H1 (cell line): ENCODE results near the gene NPR2. TPM values are rescaled to one million over a fixed set of nuclear protein-coding genes. Genes with fewer than 3 reads are reported as not detected.

Source experiments
- CTCF ChIA-PET: fragments of 300-600 bp; sonication (Branson Sonifier 250); formaldehyde crosslinking; loops from one replicate; lab custom pipeline; 2021; ENCODE audit not compliant: partially characterized antibody; lab: Charles Lee
- POLR2A ChIA-PET: fragments of 300-600 bp; sonication (Branson Sonifier 250); formaldehyde crosslinking; loops from one replicate; lab custom pipeline; 2021; ENCODE audit warnings: inconsistent platforms; ENCODE audit not compliant: partially characterized antibody; lab: Charles Lee
- DNase-seq, 2 experiments: peaks; one replicate each; pipeline versions ENCODE4 v3.0.0 to v3.0.0-alpha.2; 2010 to 2022; ENCODE audit warnings: low spot score in 2 of 2, low read depth in 1 of 2, mixed read lengths in 1 of 2
- FAIRE-seq: peaks from 2 replicates; lab custom pipeline; 2011; peaks lifted over from hg19 to GRCh38; lab: Jason Lieb, UNC
- H2AFZ ChIP-seq: 2 replicates; pipeline ENCODE4 v1.8.1; 2012; ENCODE audit warnings: low read length, inconsistent platforms
- H2AK5ac ChIP-seq: 2 replicates; pipeline ENCODE4 v1.6.1; 2013; ENCODE audit warnings: low read depth, low read length
- H2BK120ac ChIP-seq: replicated peaks from 2 replicates; pipeline ENCODE3; 2013; ENCODE audit warnings: low read depth, low read length, inconsistent platforms
- H2BK12ac ChIP-seq: 2 replicates; pipeline ENCODE4 v1.6.1; 2013; ENCODE audit warnings: low read depth, low read length
- H2BK15ac ChIP-seq: 2 replicates; pipeline ENCODE4 v1.6.1; 2013; ENCODE audit warnings: low read length
- H2BK20ac ChIP-seq: 2 replicates; pipeline ENCODE4 v1.6.1; 2013; ENCODE audit warnings: low read length
- H2BK5ac ChIP-seq: 2 replicates; pipeline ENCODE4 v1.6.1; 2013; ENCODE audit warnings: low read depth, low read length
- H3K14ac ChIP-seq: 2 replicates; pipeline ENCODE4 v1.6.1; 2013; ENCODE audit warnings: inconsistent platforms; ENCODE audit not compliant: insufficient read length
- H3K18ac ChIP-seq: 2 replicates; pipeline ENCODE4 v1.6.1; 2013; ENCODE audit warnings: low read length; ENCODE audit errors: extremely low read depth
- H3K23ac ChIP-seq: 2 replicates; pipeline ENCODE4 v1.6.1; 2013; ENCODE audit warnings: inconsistent platforms; ENCODE audit not compliant: insufficient read length
- H3K23me2 ChIP-seq: 2 replicates; pipeline ENCODE4 v1.6.1; 2013; ENCODE audit warnings: low read depth, low read length
- H3K27ac ChIP-seq: 2 replicates; pipeline ENCODE4 v1.6.1; 2011; ENCODE audit warnings: low read depth, low read length, inconsistent platforms
- H3K27me3 ChIP-seq, 4 experiments: replicated peaks in 1 of 4; 1 replicate in 1 of 4; 2 replicates in 3 of 4; pipeline versions ENCODE4 v1.6.1 to v1.8.1; 2011 to 2013; ENCODE audit warnings: low read length in 3 of 4, mild to moderate bottlenecking in 3 of 4, inconsistent platforms in 2 of 4, mixed read lengths in 2 of 4, moderate library complexity in 1 of 4; ENCODE audit not compliant: control insufficient read depth in 3 of 4, insufficient read depth in 3 of 4; ENCODE audit errors: extremely low read depth in 1 of 4
- H3K36me3 ChIP-seq, 4 experiments: 2 replicates each; pipeline versions ENCODE4 v1.6.1 to v1.8.1; 2011 to 2013; ENCODE audit warnings: mild to moderate bottlenecking in 4 of 4, low read length in 3 of 4, moderate library complexity in 2 of 4, control low read depth in 1 of 4, inconsistent platforms in 1 of 4; ENCODE audit not compliant: insufficient read depth in 4 of 4, control insufficient read depth in 2 of 4
- H3K4ac ChIP-seq: replicated peaks from 2 replicates; pipeline ENCODE3; 2013; ENCODE audit warnings: low read length, low read depth, mixed read lengths, inconsistent platforms; ENCODE audit not compliant: insufficient read length
- H3K4me1 ChIP-seq, 4 experiments: replicated peaks in 1 of 4; 1 replicate in 1 of 4; 2 replicates in 3 of 4; pipeline versions ENCODE4 v1.6.1 to v1.8.1; 2011 to 2013; ENCODE audit warnings: low read length in 3 of 4, inconsistent platforms in 2 of 4, mixed read lengths in 1 of 4; ENCODE audit not compliant: insufficient read depth in 4 of 4, control insufficient read depth in 3 of 4
- H3K4me2 ChIP-seq, 2 experiments: 2 replicates each; pipeline versions ENCODE4 v1.6.1 to v1.8.1; 2011 to 2013; ENCODE audit warnings: low read depth in 2 of 2, low read length in 2 of 2, control low read depth in 1 of 2, inconsistent platforms in 1 of 2, mild to moderate bottlenecking in 1 of 2; ENCODE audit not compliant: insufficient read depth in 1 of 2
- H3K4me3 ChIP-seq, 4 experiments: fragments of 200-600, 300-600 bp in 1 of 4; sonication (generic), shearing (Covaris generic), sonication (Bioruptor Twin) in 1 of 4; 2 replicates each; pipeline versions ENCODE4 v1.5.1 to v1.8.1; 2011 to 2016; ENCODE audit warnings: low read length in 4 of 4, low read depth in 3 of 4, control low read depth in 2 of 4, inconsistent platforms in 2 of 4, mild to moderate bottlenecking in 2 of 4, mixed read lengths in 1 of 4, moderate library complexity in 1 of 4; ENCODE audit not compliant: insufficient read depth in 2 of 4; ENCODE audit errors: extremely low read depth in 1 of 4
- H3K56ac ChIP-seq: replicated peaks from 2 replicates; pipeline ENCODE3; 2013; ENCODE audit warnings: low read depth, mild to moderate bottlenecking, mixed read lengths, low read length, inconsistent platforms; ENCODE audit not compliant: insufficient read length
- H3K79me1 ChIP-seq: 2 replicates; pipeline ENCODE4 v1.6.1; 2013; ENCODE audit warnings: low read depth, low read length, control low read depth
- H3K79me2 ChIP-seq, 2 experiments: 2 replicates each; pipeline versions ENCODE4 v1.6.1 to v1.8.1; 2012 to 2013; ENCODE audit warnings: low read length in 2 of 2, mild to moderate bottlenecking in 2 of 2, inconsistent platforms in 1 of 2; ENCODE audit not compliant: insufficient read depth in 2 of 2, control insufficient read depth in 1 of 2
- H3K9ac ChIP-seq, 4 experiments: replicated peaks in 1 of 4; 1 replicate in 1 of 4; 2 replicates in 3 of 4; pipeline versions ENCODE4 v1.6.1 to v1.8.1; 2011 to 2013; ENCODE audit warnings: low read depth in 3 of 4, low read length in 3 of 4, control low read depth in 2 of 4, mild to moderate bottlenecking in 2 of 4, moderate library complexity in 2 of 4, inconsistent platforms in 1 of 4; ENCODE audit errors: extremely low read depth in 1 of 4
- H3K9me3 ChIP-seq, 2 experiments: 2 replicates each; pipeline versions ENCODE4 v1.6.1 to v1.8.1; 2012 to 2013; ENCODE audit warnings: mild to moderate bottlenecking in 2 of 2, moderate library complexity in 2 of 2, control low read depth in 1 of 2, inconsistent platforms in 1 of 2, low read depth in 1 of 2, low read length in 1 of 2, mixed read lengths in 1 of 2; ENCODE audit not compliant: insufficient read depth in 2 of 2
- H4K20me1 ChIP-seq, 2 experiments: replicated peaks in 1 of 2; 2 replicates each; pipeline versions ENCODE3 to v1.8.1; 2011 to 2013; ENCODE audit warnings: inconsistent platforms in 2 of 2, low read length in 2 of 2, mild to moderate bottlenecking in 1 of 2; ENCODE audit not compliant: insufficient read depth in 2 of 2, control insufficient read depth in 1 of 2
- H4K5ac ChIP-seq: 2 replicates; pipeline ENCODE4 v1.6.1; 2013; ENCODE audit warnings: low read length, low read depth, mixed read lengths, inconsistent platforms; ENCODE audit not compliant: insufficient read length
- H4K8ac ChIP-seq: 2 replicates; pipeline ENCODE4 v1.8.0; 2013; ENCODE audit warnings: mild to moderate bottlenecking, moderate library complexity, low read length, inconsistent platforms; ENCODE audit not compliant: insufficient read depth; ENCODE audit errors: extremely low read depth
- H4K91ac ChIP-seq: replicated peaks from 2 replicates; pipeline ENCODE3; 2013; ENCODE audit warnings: low read length, mixed read lengths, inconsistent platforms; ENCODE audit not compliant: insufficient read length
- KDM1A ChIP-seq: fragments of 200-600, 300-600 bp; sonication (generic); IDR thresholded peaks from 2 replicates; pipeline ENCODE4 v1.7.1; 2016; ENCODE audit warnings: mild to moderate bottlenecking, low read length, borderline replicate concordance
- MAFK ChIP-seq: IDR thresholded peaks from 2 replicates; pipeline ENCODE4 v1.6.1; 2012; ENCODE audit warnings: low read depth, mild to moderate bottlenecking, improper control_type of control experiment, low read length
- RAD21 ChIP-seq, 2 experiments: IDR thresholded peaks in 1 of 2; conservative IDR thresholded peaks in 1 of 2; 2 replicates each; pipeline ENCODE4 v1.6.1; 2011; ENCODE audit warnings: low read depth in 2 of 2, low read length in 2 of 2, improper control_type of control experiment in 1 of 2, inconsistent platforms in 1 of 2, mild to moderate bottlenecking in 1 of 2, moderate library complexity in 1 of 2
- WGBS, 2 experiments: shearing (Covaris generic) in 1 of 2; methylation state at CpG; one replicate each; pipeline versions ENCODE4 v1.1.6 to v1.1.7; 2013 to 2015; ENCODE audit warnings: low lambda C conversion rate in 2 of 2, mixed read lengths in 2 of 2, inconsistent platforms in 1 of 2, low coverage in 1 of 2, missing lambda C conversion rate in 1 of 2; ENCODE audit not compliant: insufficient replicate concordance in 2 of 2, insufficient coverage in 1 of 2, insufficient read length in 1 of 2; ENCODE audit errors: extremely low coverage in 1 of 2, missing lambda C conversion rate in 1 of 2; 5-methylcytosine and 5-hydroxymethylcytosine counted together
- polyA plus RNA-seq, 7 experiments: library from polyadenylated mRNA; depleted of rRNA in 3 of 7; stranded (reverse) in 5 of 7; unstranded in 2 of 7; fragments of >200 nt in 5 of 7; fragments of 200-250 nt in 2 of 7; gene quantifications; 1 replicate in 5 of 7; 2 replicates in 1 of 7; 4 replicates in 1 of 7; pipeline versions ENCODE4 v1.2.1 to v1.2.3, GENCODE V29; 2011 to 2013; ENCODE audit warnings: missing spikeins in 2 of 7, mixed read lengths in 2 of 7
- total RNA-seq: library from RNA; stranded (reverse); fragmentation: NEBNext Ultra II Directional; extraction: Animal tissue kit (Norgen Biotek cat#: 25700); gene quantifications from 2 replicates; pipeline ENCODE4 v1.2.1, GENCODE V29; 2021

The NPR2 gene
- total and polyA plus RNA-seq, 2 of the 8 experiments (the other 6 are each of a cell fraction or from before 2014, with no cell fraction given): 11.0 to 17.0 TPM

DNA sequence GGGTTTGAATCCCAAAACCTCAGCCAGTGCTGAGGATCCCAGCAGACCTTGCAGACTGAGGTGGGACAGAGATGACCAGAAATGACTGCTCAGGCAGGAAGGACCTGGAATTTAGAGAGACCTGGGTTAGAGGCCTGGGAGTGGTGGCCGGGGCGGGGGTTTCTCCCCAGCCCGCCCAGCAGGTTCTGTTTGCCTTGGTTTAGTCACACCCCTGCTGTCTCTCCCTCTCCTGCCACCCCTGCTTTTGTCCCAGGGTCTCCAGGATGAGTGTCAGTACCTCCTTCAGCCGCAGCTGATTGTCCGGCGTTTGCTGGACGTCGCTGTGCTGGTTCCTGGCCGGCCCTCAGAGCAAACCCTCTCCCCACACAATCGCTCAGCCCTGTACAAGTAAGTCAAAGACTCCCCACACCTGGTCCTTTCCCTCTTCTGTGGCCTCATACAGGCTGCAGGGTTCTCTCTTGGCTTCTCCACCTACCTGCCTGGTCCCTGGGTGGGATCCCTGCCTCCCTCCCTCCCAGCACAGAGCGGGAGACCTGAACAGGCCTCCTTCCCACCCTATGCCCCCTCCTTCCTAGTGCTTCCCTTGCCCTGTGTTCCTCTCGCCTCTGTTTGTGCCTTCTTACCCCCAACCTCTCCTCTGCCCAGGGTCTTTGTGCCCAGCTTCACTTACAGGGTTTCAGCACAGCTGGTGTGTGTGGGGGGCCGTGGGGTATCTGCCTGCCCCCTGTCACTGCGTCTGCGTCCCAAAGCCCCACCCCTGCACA, 49.7 kb downstream of the NPR2 start:
- H3K9ac ChIP-seq: no peak overlapping the region
- no peak overlapping the region for H2BK15ac ChIP-seq
- no peak overlapping the region for H3K23ac ChIP-seq
- no peaks in the 10 kb centered on the region for H3K79me1 ChIP-seq
- POLR2A ChIA-PET: interaction anchor here (1.4 kb wide), 2 partner anchors 9 to 17 kb away, joined by 3 to 9 read pairs; no protein-coding TSS in a partner anchor
- no peak overlapping the region for H2BK120ac ChIP-seq
- no peaks in the 10 kb centered on the region for H4K20me1 ChIP-seq
- FAIRE-seq (no peak), DNase-seq (no peak)
- no peak overlapping the region for H4K5ac ChIP-seq
- TF ChIP-seq MAFK (no peak), RAD21 (IDR thresholded peaks at IDR 0.05 in 1 of 2, conservative IDR thresholded peaks at IDR 0.05 in 1 of 2; ENCODE audit: low read depth in 2 of 2, low read length in 2 of 2) (no peak), KDM1A (no peak)
- 93% methylated on average over 15 of the region's 15 CpGs; no CpG with 5 or more reads in 1 of the 2 experiments for WGBS, 2 experiments
- H3K4ac ChIP-seq: no peak overlapping the region
- H2AK5ac ChIP-seq: no peak overlapping the region; the same call in 1 of the 2 replicates
- CTCF ChIA-PET: interaction anchor here (0.8 to 16.5 kb wide), 6 partner anchors 10 to 183 kb away, joined by 3 to 172 read pairs (median 10); partner anchors contain the start of genes FAM221B and TMEM8B
- no peak overlapping the region for H3K4me3 ChIP-seq
- H2BK20ac ChIP-seq: no peak overlapping the region
- no peaks in the 10 kb centered on the region for H3K9me3 ChIP-seq
- H3K79me2 ChIP-seq: no peaks in the 10 kb centered on the region
- H3K36me3 ChIP-seq: no peaks in the 10 kb centered on the region
- H3K4me2 ChIP-seq: no peak overlapping the region
- H3K27ac ChIP-seq: no peak overlapping the region
- H2AFZ ChIP-seq: no peak overlapping the region
- H2BK5ac ChIP-seq: no peak overlapping the region
- peaks cover 9 to 21% (median 11%) of the 10 kb centered on the region in 4 experiments for H3K4me1 ChIP-seq
- no peaks in the 10 kb centered on the region; a peak in 1 of 7 replicates for H3K27me3 ChIP-seq
- H4K91ac ChIP-seq: no peak overlapping the region
- H2BK12ac ChIP-seq: 0 out of 2 replicates have a peak overlapping the region, but pooled peaks have one; percentile 46
- peaks cover 7% of the 10 kb centered on the region; the same call in 1 of the 2 replicates for H3K23me2 ChIP-seq
- no peak overlapping the region for H3K18ac ChIP-seq
- H3K56ac ChIP-seq: no peak overlapping the region
- no peak overlapping the region for H4K8ac ChIP-seq
- H3K14ac ChIP-seq: no peak overlapping the region
